H1 (cell line): ENCODE measurements around the gene UBR3.

Source experiments
- CTCF ChIP-seq, 3 experiments: IDR thresholded peaks; 1 replicate in 2 of 3; 2 replicates in 1 of 3; pipeline versions ENCODE4 v1.5.1 to v1.6.1; 2011; ENCODE audit warnings: low read length in 3 of 3, mild to moderate bottlenecking in 3 of 3, inconsistent platforms in 2 of 3, low read depth in 1 of 3, moderate library complexity in 1 of 3; ENCODE audit not compliant: insufficient read depth in 1 of 3; ENCODE audit errors: control extremely low read depth in 1 of 3
- EP300 ChIP-seq, 2 experiments: IDR thresholded peaks; 1 replicate in 1 of 2; 2 replicates in 1 of 2; pipeline ENCODE4 v1.6.1; 2011 to 2012; ENCODE audit warnings: low read depth in 2 of 2, low read length in 2 of 2, mild to moderate bottlenecking in 2 of 2, borderline replicate concordance in 1 of 2, inconsistent platforms in 1 of 2, moderate library complexity in 1 of 2
- JUN ChIP-seq: IDR thresholded peaks from 2 replicates; pipeline ENCODE4 v1.6.1; 2011; ENCODE audit warnings: low read depth, mild to moderate bottlenecking, improper control_type of control experiment, low read length
- RAD21 ChIP-seq, 2 experiments: IDR thresholded peaks in 1 of 2; conservative IDR thresholded peaks in 1 of 2; 2 replicates each; pipeline ENCODE4 v1.6.1; 2011; ENCODE audit warnings: low read depth in 2 of 2, low read length in 2 of 2, improper control_type of control experiment in 1 of 2, inconsistent platforms in 1 of 2, mild to moderate bottlenecking in 1 of 2, moderate library complexity in 1 of 2
- YY1 ChIP-seq: IDR thresholded peaks from 2 replicates; pipeline ENCODE4 v1.6.1; 2011; ENCODE audit warnings: low read depth, mild to moderate bottlenecking, low read length

GRCh38 chr2:169822785-169823392, 4.4 kb upstream of the UBR3 start:
- TF ChIP-seq JUN, result no peak
- no peak for TF ChIP-seq EP300 (IDR thresholded peaks at IDR 0.05; ENCODE audit: borderline replicate concordance in 1 of 2, low read depth in 2 of 2, low read length in 2 of 2)
- no peak for TF ChIP-seq CTCF (IDR thresholded peaks at IDR 0.05; ENCODE audit: control extremely low read depth in 1 of 3, insufficient read depth in 1 of 3, low read depth in 1 of 3, low read length in 3 of 3)
- no peak for TF ChIP-seq RAD21 (IDR thresholded peaks at IDR 0.05 in 1 of 2, conservative IDR thresholded peaks at IDR 0.05 in 1 of 2; ENCODE audit: low read depth in 2 of 2, low read length in 2 of 2)
- TF ChIP-seq YY1, result no peak
